GDM1 (cell line): ENCODE results near the gene PSMD1.
"Not testable (repeated sequence)": the region's sequence is repeated elsewhere in the genome, so short reads cannot be mapped to it uniquely, and the experiment has no call there.

ENCODE experiments used
- DNase-seq: peaks from one replicate; lab custom pipeline; 2025; lab: John Stamatoyannopoulos, UW

Gene PSMD1

DNA sequence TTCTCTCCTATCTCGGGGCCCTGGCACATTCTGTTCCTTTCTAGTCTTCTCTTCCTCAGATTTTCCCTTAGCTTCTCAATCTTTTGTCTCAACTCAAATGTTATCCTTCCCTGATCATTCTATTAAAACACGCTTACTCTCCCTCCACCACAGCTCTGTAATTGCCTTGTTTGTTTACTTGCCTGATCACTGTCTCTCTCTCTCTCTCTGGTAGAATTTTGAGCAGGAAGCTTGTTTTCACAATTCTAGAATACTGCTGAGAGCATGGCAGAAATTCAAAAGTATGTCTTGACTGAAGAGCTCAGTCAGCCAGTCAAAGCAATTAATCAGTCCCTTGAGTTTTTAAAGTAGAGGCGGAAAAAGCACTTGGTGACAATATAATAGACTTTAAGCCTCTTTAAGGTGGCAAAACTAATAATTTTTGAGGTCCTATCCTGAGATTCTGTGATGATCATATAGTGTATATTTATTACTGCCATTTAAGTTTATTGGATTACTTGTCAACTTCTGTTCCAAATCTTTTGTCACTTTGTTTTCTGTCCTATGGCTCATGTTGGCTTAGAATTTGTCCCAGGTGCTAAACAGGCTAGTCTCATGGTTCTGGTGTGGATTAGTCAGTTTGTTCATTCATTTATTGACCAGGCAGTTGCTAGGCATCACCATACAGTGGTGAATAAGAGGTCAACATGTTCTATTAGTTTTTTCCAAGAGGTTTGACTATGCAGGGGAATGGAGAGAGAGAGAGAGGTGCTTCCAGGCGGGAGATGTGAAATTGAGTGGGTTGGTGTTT is 2.3 kb downstream of the PSMD1 start:
- no peak for DNase-seq

DNA sequence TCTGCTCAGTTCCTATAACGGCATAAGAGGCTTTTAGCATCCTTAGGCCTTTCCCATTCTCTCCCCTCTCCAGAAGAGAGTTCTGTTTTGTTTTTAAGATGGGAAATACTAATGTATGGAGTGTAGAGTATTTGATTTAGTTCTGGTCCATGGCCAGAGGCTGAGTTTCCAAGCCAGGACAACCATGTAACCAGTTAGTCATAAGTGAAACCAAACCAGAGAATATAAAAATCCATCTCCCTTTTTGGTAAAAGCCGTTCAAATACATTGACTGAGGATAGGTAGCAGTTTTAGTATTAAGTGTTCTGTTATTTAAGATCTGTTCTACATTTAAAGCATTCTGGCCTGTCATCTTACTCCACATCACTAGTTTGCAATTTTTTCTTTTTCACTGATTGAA is 3.1 kb downstream of the PSMD1 start:
- DNase-seq = no peak

DNA sequence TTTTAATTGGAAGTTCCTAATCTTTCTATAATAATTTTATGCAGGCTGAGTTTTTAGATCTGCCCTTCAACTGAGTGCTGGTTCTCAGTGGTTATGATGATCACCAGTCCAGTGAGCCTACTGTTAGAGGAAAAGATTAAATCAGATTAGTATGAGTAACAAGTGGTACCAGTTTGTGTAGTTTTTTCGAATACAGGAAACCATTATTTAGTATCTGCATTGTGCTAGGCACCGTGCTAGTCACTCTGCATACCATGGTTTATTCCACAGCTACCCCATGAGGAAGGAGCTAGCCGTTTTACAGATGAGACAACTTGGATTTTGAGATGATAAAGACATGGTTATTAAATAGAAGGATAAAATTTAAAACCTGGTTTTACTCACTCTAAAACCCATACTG is 6.1 kb downstream of the PSMD1 start:
- DNase-seq = no peak

DNA sequence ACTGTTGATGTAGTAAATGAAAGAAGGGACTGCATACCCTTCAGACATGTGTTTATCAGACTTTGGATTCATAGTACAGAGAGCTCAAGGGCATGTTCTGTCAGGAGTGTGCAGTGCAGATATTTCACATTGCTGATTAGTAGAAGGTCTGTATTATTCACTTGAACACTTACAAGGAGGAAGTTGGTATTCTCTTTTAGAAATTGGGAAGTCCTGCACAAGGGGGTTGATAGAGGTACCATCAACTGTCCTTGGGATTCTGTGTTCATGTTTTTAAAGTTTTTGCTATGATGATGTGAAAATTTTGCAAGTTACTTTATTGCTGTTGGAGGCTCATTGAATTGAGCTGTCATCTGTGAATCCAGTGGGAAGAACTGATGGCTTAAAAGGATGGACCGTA is 6.7 kb downstream of the PSMD1 start:
- DNase-seq = no peak

DNA sequence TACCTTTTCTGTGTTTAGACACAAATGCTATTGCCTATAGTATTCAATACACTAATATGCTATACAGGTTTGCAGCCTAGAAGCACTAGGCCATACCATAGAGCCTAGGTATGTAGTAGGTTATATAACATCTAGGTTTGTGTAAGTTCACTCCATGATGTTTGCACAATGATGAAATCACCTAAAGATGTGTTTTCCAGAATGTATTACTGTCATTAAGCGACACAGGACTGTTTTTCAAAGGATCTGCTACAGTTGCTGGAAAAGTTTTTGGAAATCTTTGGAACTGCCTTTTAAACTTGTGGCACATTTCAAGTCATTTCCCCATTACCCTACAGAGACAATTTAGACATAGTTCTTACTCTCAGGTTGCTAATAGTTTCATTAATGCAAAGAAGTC is 9.3 kb downstream of the PSMD1 start:
- no peak for DNase-seq

DNA sequence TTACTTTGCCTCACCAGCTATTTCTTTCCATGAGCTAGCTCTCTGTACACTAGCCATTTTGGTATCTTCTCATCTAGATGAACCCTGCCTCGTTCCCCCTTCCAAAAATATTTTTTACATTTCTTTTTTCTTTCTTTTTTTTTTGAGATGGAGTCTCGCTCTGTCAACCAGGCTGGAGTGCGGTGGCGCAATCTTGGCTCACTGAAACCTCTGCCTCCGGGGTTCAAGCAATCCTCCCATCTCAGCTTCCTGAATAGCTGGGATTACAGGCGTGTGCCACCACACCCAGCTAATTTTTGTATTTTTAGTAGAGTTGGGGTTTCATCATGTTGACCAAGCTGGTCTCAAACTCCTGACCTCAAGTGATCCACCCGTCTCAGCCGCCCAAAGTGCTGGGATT is 10.9 kb downstream of the PSMD1 start:
- not testable (repeated sequence) for DNase-seq

DNA sequence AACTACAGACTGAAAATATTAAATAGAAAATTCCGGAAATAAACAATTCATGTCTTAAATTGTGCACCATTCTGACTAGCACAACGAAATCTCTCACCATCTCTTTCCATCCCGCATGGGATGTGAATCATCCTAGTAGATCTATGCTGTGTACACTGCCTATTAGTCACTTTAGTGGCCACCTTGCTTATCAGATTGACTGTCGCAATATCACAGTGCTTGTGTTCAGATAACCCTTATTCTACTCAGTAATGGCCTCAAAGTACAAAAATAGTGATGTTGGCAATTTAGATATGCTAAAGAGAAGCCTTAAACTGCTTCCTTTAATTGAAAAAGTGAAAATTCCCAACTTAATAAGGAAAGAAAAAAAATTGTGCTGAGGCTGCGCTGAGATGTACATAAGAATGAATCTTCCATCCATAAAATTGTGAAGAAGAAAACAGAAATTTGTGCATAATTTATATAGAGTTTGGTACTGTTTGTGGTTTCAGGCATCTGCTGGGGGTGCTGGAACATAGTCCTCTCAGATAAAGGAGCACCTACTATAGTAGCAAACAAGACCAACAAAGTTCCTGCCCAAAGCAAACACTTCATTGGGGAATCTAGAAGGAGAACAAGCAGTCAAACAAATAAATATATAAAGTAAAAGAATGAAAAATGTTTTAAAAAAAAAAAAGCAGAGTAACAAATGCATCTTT is 12.0 kb downstream of the PSMD1 start:
- DNase-seq = no peak

DNA sequence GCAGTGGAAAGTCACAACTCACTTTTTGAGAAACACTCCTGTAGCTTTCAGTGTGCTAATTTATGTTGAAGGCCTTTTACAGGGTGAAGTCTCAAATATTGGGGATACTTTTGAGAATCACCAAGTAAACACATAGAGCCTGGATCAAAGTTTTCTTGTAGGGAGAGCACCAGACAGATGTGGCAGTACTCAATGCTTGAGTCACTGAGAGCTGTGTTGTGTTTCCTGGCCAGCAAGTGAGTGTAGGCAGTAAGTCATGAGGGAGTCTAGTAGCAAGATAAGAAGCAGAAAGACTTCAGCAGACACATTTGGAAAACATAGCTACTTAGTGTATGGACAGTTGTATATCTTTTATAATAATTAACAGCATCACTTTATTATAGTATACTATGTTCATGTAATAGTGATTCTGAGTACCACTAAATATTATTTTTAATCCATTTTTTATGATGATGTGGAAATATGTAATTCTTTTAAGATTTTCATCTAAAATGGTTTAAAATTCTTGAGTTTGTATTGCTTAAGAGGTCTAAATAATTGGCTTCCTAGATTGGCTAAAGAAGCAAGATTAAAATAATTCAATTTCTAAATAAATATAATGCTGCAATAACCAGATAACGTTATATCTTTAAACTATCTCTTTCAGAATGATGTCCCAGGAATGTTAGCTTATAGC is 12.8 kb downstream of the PSMD1 start:
- no peak for DNase-seq

DNA sequence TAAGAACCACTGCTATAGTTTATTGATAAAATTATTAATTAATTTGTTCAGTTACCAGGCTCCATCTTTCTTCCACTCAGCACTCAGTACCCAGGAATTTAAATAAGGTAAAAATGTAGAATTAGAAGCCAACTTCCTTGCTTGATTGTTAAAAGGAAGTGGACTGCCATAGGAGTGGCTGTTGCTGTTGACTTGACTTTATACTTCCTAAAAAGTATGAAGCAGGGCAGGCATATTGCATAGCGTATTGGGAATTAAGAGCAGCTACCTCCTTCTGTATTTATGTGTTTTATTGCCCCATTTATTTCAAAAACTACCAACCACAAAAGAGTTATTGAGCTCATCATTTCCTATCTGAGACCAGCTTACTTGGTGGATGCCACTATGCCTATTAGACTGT is 27.9 kb downstream of the PSMD1 start:
- DNase-seq = no peak

DNA sequence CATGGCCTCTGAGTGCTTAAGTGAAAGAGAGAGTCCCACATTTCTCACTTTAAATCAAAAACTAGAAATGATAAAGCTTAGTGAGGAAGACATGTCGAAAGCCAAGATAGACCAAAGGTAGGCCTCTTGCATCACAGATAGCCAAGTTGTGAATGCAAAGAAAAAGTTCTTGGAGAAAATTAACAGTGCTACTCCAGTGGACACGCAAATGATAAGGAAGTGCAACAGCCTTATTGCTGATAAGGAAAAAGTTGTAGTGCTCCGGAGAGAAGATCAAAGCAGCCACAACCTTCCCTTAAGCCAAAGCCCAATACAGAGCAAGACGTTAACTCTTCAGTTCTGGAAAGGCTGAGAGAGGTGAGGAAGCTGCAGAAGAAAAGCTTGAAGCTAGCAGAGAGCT is 32.1 kb downstream of the PSMD1 start:
- no peak for DNase-seq

DNA sequence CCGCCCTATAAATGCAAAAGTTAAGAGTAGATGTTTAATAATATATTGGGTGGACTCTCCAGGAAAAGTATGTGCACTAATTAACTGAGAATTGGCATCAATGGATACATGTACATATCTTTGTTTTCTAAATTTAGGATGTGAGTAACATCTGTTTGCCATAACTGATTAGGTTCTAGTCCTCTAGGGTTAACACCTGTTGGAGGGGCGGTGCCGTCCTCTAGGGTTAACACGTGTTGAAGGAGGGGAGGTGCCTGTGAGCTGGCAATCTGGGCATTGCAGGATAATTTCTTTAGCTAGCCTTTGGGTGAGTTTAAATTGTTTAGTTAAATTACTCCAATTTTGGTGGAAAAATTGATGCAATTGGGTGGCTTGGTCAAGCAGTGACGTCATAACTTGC is 37.3 kb downstream of the PSMD1 start:
- no peak for DNase-seq

DNA sequence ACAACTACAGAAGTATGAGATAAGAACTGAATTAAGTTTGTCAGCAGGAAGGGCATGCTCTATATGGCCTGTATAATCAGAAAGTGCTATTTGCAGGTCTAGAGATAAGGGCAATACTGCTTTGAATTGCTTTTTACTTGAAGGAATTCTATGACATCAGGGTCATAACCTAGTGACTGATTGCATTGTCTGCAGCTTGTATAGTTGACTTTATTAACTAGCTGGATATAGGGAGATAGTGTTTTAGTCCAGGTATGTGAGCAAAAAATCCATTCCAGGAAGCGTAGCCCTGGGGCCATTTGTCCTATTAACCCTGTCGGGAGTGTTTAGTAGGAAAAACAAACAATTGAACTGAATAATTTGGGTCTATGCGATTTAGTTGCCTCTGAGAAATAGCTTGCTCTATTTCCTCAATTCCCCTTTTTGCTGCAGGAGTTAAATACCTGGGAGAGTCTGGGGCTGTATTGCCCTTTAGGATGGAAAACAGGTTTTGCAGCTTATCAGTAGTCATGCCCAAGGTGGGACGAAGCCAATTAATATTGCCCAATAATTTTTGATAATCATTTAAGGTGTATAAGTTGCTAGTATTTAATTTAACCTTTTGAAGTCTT is 38.2 kb downstream of the PSMD1 start:
- DNase-seq = no peak

DNA sequence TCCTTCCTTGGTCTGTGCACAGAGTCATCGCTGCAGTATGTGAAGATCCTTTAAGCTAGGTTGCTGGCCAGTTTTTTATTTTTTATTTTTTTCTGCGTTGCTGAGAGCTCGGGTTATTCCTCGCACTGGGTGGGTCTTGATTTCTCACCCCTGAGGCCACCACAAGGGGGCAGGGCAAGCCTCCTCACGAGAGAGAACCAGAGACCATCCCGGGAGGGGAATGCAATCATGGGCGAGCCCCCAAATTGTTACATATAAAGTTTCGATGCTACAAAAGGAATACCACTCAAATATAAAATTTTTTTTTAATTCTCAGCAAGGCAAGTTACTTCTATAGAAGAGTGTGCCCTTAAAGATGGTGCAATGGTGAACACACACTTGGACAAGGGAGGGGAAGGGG is 43.3 kb downstream of the PSMD1 start:
- no peak for DNase-seq

DNA sequence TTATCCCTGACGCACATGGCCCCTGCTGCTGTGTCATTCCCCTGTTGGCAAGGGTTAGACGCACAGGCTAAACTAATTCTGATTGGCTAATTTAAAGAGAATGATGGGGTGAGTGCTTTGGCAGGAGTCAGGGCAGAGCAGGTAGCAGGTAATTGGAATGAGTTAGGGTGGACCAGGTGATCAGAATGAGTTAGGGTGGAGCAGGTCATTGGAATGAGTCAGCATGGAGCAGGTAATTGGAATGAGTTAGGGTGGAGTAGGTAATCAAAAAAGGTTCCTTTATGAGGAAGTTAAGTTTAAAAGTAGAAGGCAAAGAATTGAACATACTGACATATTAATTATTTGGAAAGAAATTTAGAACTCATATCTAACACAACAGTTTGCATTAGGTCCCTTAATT is 43.7 kb downstream of the PSMD1 start:
- DNase-seq = not testable (repeated sequence)

DNA sequence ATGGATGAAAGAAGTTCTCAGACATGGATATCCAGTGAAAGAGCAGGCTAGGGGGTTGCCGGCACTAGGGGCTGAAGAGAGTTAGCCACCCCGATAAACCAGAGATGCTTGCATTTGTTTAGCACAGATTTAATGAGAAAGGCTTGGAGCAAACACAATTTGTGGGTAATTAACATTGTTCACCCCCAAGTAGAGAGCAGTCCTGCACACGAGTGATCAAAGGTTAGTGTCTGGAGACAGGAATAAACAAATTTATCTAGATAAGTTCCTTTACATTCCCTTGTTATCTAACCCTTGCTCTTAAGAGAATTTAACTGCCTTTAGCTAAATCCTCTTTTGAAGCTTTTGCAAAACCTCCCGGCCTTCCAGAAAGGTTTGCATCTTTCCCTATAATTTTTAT is 44.3 kb downstream of the PSMD1 start:
- DNase-seq = no peak

DNA sequence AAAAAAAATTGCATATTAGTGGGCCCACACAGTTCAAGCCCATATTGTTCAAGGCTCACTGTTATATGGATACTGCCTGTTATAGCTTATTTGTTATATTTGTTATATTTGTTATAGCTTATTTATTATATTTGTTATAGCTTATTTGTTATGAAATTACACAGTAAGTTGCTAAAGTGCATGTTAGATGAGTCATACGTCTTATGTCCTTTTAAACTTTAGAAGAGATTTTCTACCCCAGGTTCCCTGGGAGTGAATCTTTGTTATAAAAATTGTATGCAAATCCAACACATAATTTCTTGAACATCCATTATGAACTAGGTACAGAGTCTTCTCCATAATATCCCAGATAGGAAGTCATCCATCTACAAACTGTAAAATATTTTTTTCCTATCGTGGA is 46.1 kb downstream of the PSMD1 start:
- DNase-seq = no peak

DNA sequence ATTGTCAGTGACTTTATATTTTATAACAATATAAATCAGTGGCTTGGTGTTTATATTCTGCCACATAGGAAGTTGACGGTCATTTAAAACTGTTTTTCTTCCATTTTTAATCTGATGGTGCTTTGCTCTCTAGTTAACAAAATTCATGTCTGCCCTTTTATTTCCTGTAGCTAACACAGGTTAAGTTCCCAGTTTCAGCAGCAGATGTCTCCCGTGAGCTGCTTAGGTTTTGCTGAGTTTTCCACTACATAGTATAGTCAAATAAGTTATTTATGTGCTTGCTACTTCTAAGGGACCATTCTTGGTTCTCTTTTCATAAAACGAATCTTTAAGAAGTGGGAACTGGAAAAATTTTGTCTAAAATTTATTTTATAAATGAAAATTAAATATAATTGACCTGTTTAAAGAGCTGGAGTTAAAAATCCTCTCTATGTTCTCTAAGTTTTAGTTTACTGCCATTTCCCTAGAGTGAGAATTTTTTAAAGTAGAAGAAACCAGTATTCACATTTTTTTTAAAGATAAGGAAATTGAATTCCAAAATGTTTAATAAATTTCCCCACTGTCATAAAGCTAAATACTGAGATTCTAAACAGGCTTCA is 47.5 kb downstream of the PSMD1 start:
- DNase-seq = peak; percentile 39

DNA sequence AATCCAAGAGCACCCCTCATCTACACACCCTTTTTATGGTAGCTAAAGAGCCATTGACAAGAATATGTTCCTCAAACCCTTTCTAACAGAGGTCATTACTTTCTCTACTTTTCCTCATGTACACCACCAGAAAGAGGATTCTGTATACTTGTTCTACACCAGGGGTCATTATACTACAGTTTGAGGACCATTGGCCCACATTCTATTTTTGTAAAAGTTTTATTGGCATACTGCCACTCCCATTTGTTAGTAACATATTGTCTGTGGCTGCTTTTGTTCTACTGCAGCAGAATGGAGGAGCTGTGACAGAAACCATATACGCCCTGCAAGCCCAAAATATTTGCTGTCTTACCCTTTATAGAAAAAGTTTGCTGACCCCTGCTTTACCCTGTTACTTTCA is 53.9 kb downstream of the PSMD1 start:
- DNase-seq = no peak

DNA sequence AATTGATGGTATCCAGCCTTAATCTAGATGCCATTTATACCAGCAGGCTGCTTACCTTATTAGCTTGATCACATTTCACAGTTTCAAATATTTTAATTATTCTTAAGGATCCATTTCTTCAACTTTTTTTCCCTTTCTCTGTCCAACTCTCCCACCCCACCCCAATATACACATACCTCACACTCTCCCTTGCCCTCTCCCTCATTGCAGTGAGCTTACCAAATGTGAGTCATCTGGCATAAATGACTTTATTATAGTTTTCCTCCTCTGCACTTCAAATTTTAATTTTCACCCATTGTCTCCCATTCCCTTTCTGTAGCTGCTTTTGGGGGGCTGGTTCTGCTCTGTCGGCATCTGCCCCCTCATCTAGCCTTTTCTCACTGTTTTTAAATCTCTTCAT is 55.3 kb downstream of the PSMD1 start:
- DNase-seq = no peak

DNA sequence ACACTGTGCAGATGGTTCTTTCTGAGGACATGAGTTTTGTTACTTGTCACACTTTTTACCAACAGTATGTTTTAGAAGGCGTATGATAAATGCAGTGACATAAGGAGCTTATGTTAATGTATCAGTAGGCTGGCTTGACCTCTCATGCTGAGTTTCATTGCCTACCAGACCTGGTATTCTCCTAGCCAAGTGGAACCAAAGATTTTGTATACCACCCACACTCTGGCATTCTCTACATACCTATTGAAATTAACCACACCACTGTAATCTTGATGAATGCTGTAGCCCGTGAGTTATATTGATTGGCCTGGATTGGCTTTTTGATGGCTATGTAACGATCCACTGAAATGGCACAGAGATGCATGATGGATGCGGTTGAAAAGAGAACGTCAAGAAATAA is 56.8 kb downstream of the PSMD1 start:
- DNase-seq = no peak

DNA sequence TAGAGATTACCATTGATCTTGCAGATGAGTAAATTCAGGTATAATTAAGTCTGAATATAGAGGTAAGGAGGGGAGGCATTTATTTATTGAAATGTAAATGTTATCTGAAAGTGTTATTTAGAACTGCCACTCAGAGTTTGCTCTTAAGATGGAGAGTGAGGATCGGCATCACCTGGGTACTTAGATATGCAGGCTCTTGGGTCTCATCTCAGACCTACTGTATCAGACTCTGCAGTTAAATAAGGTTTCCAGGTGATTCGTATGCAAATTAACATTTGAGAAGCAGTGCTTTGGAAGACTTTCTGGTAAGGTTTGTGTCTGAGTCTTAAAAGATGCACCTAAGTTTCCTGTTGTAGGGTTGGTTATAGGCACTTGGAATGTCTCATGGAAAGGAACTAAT is 59.0 kb downstream of the PSMD1 start:
- no peak for DNase-seq

DNA sequence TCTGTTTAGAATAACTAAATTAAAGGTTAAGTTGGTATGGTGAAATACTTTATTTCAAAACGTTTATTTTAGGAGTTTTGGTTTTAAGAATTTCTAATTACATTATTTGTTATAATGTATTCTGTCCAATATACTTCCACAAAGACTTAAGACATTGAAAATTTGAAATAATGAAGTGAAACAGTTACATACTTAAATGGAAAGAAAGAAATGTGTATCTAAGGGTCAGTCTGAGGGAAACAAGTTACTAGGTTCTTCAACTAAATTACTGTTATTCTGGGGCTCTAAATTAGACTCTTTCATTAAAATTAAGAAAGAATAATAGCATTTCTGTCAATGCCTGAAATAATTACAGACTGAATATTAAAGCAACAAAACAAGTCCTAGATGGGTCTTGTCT is 60.5 kb downstream of the PSMD1 start:
- no peak for DNase-seq
